SK-N-SH (cell line): Measurements from ENCODE around the gene BCAS3. TPM values are rescaled to one million over a fixed set of nuclear protein-coding genes. Genes with fewer than 3 reads are reported as not detected.
A peak's percentile ranks its signal among the peaks of the same experiment; 100 is the strongest.

Source experiments
- CTCF ChIA-PET: fragments of 300-600, 350-600 bp; formaldehyde crosslinking; extraction: SDS; loops from one replicate; lab custom pipeline; 2021; lab: Yijun Ruan, JAX
- POLR2A ChIA-PET: fragments of 350-600 bp; sonication (Branson Sonifier 250); formaldehyde crosslinking; extraction: SDS; loops from one replicate; lab custom pipeline; 2020; ENCODE audit warnings: antibody characterized with exemption, inconsistent platforms; lab: Yijun Ruan, JAX
- DNase-seq: peaks from one replicate; pipeline ENCODE4 v3.0.0; 2012
- H2AFZ ChIP-seq: fragments of 200-600 bp; sonication (generic); 2 replicates; pipeline ENCODE4 v1.8.1; 2016; ENCODE audit warnings: antibody characterized with exemption, mild to moderate bottlenecking, low read depth
- H3F3A ChIP-seq: fragments of 200-600 bp; sonication (generic); replicated peaks from 2 replicates; pipeline ENCODE3; 2016; ENCODE audit warnings: antibody characterized with exemption, mild to moderate bottlenecking; ENCODE audit not compliant: insufficient read depth
- H3K27ac ChIP-seq, 2 experiments: fragments of 200-500 bp in 1 of 2; fragments of 200-600 bp in 1 of 2; sonication (Bioruptor generic) in 1 of 2; sonication (generic), shearing (Covaris generic) in 1 of 2; 2 replicates each; pipeline versions ENCODE4 v1.5.1 to v1.6.1; 2014 to 2016; ENCODE audit warnings: low read depth in 2 of 2, inconsistent platforms in 1 of 2, low read length in 1 of 2, mild to moderate bottlenecking in 1 of 2, mixed read lengths in 1 of 2
- H3K27me3 ChIP-seq: fragments of 200-600 bp; sonication (generic), shearing (Covaris generic); 2 replicates; pipeline ENCODE4 v1.6.1; 2016; ENCODE audit warnings: mixed run types; ENCODE audit not compliant: insufficient read depth
- H3K36me3 ChIP-seq, 2 experiments: fragments of 200-500 bp in 1 of 2; fragments of 200-600 bp in 1 of 2; sonication (Bioruptor generic) in 1 of 2; sonication (generic) in 1 of 2; replicated peaks in 1 of 2; 2 replicates each; pipeline versions ENCODE3 to v1.5.1; 2014 to 2016; ENCODE audit warnings: low read length in 1 of 2, mild to moderate bottlenecking in 1 of 2; ENCODE audit not compliant: insufficient read depth in 2 of 2, control insufficient read depth in 1 of 2
- H3K4me1 ChIP-seq, 2 experiments: fragments of 200-500 bp in 1 of 2; fragments of 200-600 bp in 1 of 2; sonication (Bioruptor generic) in 1 of 2; sonication (generic), shearing (Covaris generic) in 1 of 2; 2 replicates each; pipeline versions ENCODE4 v1.5.1 to v1.6.1; 2014 to 2016; ENCODE audit warnings: low read depth in 1 of 2, low read length in 1 of 2, mixed run types in 1 of 2; ENCODE audit not compliant: insufficient read depth in 2 of 2, control insufficient read depth in 1 of 2
- H3K4me2 ChIP-seq: fragments of 200-600 bp; sonication (generic), shearing (Covaris generic); 2 replicates; pipeline ENCODE4 v1.6.1; 2017; ENCODE audit warnings: mixed run types
- H3K4me3 ChIP-seq, 2 experiments: fragments of 200-500 bp in 1 of 2; fragments of 200-600 bp in 1 of 2; sonication (Bioruptor generic) in 1 of 2; sonication (generic), shearing (Covaris generic) in 1 of 2; 2 replicates each; pipeline versions ENCODE4 v1.5.1 to v1.8.1; 2014 to 2016; ENCODE audit warnings: low read depth in 2 of 2, inconsistent platforms in 1 of 2, low read length in 1 of 2, mild to moderate bottlenecking in 1 of 2, mixed read lengths in 1 of 2, moderate library complexity in 1 of 2
- H3K79me2 ChIP-seq: fragments of 200-600 bp; sonication (generic); 2 replicates; pipeline ENCODE4 v1.8.1; 2017; ENCODE audit warnings: mild to moderate bottlenecking; ENCODE audit not compliant: insufficient read depth
- H3K9ac ChIP-seq: fragments of 200-600 bp; sonication (generic); 2 replicates; pipeline ENCODE4 v1.6.1; 2017; ENCODE audit warnings: mixed run types
- H3K9me2 ChIP-seq: fragments of 200-600 bp; sonication (generic); 2 replicates; pipeline ENCODE4 v1.6.1; 2017; ENCODE audit warnings: mixed run types
- H3K9me3 ChIP-seq: fragments of 200-600 bp; sonication (generic); 2 replicates; pipeline ENCODE4 v1.6.1; 2017; ENCODE audit warnings: mixed run types, mild to moderate bottlenecking, moderate library complexity
- H4K20me1 ChIP-seq: fragments of 200-600 bp; sonication (generic); 2 replicates; pipeline ENCODE4 v1.6.1; 2017; ENCODE audit warnings: mild to moderate bottlenecking, mixed run types; ENCODE audit not compliant: insufficient read depth
- ELF1 ChIP-seq: IDR thresholded peaks from 2 replicates; pipeline ENCODE4 v1.4.0; 2012
- EZH2phosphoT487 ChIP-seq: fragments of 200-600 bp; sonication (generic); IDR thresholded peaks from 2 replicates; pipeline ENCODE4 v1.6.1; 2017; ENCODE audit warnings: low read depth, mixed run types, mild to moderate bottlenecking, antibody characterized with exemption, moderate library complexity, borderline replicate concordance
- FOXM1 ChIP-seq: IDR thresholded peaks from 2 replicates; pipeline ENCODE4 v1.4.0; 2012; ENCODE audit warnings: low read depth, mild to moderate bottlenecking
- GABPA ChIP-seq: IDR thresholded peaks from 2 replicates; pipeline ENCODE4 v1.4.0; 2012; ENCODE audit warnings: low read depth, mild to moderate bottlenecking
- JUND ChIP-seq: IDR thresholded peaks from 2 replicates; pipeline ENCODE4 v1.4.0; 2012
- NFIC ChIP-seq: IDR thresholded peaks from 2 replicates; pipeline ENCODE4 v1.4.0; 2012; ENCODE audit warnings: borderline replicate concordance
- RAD21 ChIP-seq: IDR thresholded peaks from 2 replicates; pipeline ENCODE4 v1.6.1; 2012; ENCODE audit warnings: mild to moderate bottlenecking, low read length
- RCOR1 ChIP-seq: fragments of 150-350 bp; IDR thresholded peaks from 2 replicates; pipeline ENCODE4 v1.6.1; 2017; ENCODE audit warnings: antibody characterized with exemption, low read length
- RXRA ChIP-seq: IDR thresholded peaks from 2 replicates; pipeline ENCODE4 v1.4.0; 2012; ENCODE audit warnings: low read depth, mild to moderate bottlenecking, borderline replicate concordance
- SMC3 ChIP-seq: IDR thresholded peaks from 2 replicates; pipeline ENCODE4 v1.6.1; 2012; ENCODE audit warnings: low read depth, low read length, improper control_type of control experiment
- TAF1 ChIP-seq: IDR thresholded peaks from 2 replicates; pipeline ENCODE4 v1.6.1; 2012; ENCODE audit warnings: low read depth, mild to moderate bottlenecking, low read length, moderate library complexity, borderline replicate concordance
- TCF12 ChIP-seq: IDR thresholded peaks from 2 replicates; pipeline ENCODE4 v1.4.0; 2012
- TEAD4 ChIP-seq: IDR thresholded peaks from 2 replicates; pipeline ENCODE4 v1.4.0; 2012; ENCODE audit warnings: mild to moderate bottlenecking, borderline replicate concordance; ENCODE audit not compliant: insufficient read depth
- YY1 ChIP-seq: IDR thresholded peaks from 2 replicates; pipeline ENCODE4 v1.4.0; 2012; ENCODE audit warnings: low read depth, mild to moderate bottlenecking
- WGBS: methylation state at CpG from one replicate; pipeline ENCODE4 v1.1.6; 2017; ENCODE audit warnings: low lambda C conversion rate; 5-methylcytosine and 5-hydroxymethylcytosine counted together
- polyA plus RNA-seq, 3 experiments: library from polyadenylated mRNA; depleted of rRNA; stranded (reverse); fragments of >200 nt; gene quantifications; 2 replicates each; pipeline ENCODE4 v1.2.3, GENCODE V29; 2012
- TF ChIP-seq, protein P1 (sequence below): IDR thresholded peaks from 2 replicates; pipeline ENCODE4 v1.4.0; 2012; ENCODE audit warnings: low read depth
- TF ChIP-seq, protein P2 (sequence below): fragments of 150-350 bp; IDR thresholded peaks from 2 replicates; pipeline ENCODE4 v1.6.1; 2016; ENCODE audit warnings: mild to moderate bottlenecking, low read depth, low read length
- TF ChIP-seq, protein P3 (sequence below): IDR thresholded peaks from 2 replicates; pipeline ENCODE4 v1.6.1; 2012; ENCODE audit warnings: mild to moderate bottlenecking, low read depth, low read length, moderate library complexity
- TF ChIP-seq, protein P4 (sequence below): IDR thresholded peaks from 2 replicates; pipeline ENCODE4; 2012

The BCAS3 gene
- polyA plus RNA-seq, 1 of the 3 experiments (the other 2 are of a cell fraction), result 5.9 TPM

DNA sequence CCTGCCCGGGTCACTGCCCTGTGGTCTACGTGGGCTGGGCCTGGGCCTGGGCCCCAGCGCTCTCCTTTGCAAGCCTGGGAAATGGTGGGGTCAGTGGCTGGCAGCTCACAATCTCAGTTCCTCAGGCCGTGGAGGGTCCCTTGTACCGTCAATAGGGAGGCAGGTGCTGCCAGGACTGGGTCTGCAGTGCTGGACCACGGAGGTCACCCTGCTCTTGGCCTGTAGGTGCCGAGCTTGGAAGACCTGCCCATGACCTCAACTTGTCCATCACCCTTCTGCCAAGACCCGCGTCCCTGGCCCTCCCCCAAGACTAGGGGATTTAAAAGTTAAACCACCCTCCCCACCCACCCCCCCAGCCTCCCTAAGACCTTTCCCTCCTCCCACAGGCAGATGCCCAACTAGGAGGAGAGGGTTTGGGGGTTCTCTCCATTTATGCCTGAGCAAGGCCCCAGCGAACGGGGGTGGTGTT lies 724.5 kb downstream of the BCAS3 start:
- TF ChIP-seq RAD21 (no peak), FOXM1 (no peak), TAF1 (no peak), SMC3 (no peak), RXRA (no peak), JUND (no peak)
- TF ChIP-seq, protein P1, sequence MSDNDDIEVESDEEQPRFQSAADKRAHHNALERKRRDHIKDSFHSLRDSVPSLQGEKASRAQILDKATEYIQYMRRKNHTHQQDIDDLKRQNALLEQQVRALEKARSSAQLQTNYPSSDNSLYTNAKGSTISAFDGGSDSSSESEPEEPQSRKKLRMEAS, result no peak
- TF ChIP-seq, protein P2, sequence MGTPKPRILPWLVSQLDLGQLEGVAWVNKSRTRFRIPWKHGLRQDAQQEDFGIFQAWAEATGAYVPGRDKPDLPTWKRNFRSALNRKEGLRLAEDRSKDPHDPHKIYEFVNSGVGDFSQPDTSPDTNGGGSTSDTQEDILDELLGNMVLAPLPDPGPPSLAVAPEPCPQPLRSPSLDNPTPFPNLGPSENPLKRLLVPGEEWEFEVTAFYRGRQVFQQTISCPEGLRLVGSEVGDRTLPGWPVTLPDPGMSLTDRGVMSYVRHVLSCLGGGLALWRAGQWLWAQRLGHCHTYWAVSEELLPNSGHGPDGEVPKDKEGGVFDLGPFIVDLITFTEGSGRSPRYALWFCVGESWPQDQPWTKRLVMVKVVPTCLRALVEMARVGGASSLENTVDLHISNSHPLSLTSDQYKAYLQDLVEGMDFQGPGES, result no peak
- ChIA-PET POLR2A (interaction anchor here (3.0 kb wide), 1 partner anchor 19 kb away, joined by 10 read pairs; no protein-coding TSS in a partner anchor), CTCF (interaction anchor here (0.9 to 11.4 kb wide), 8 partner anchors 10 to 681 kb away, joined by 3 to 133 read pairs (median 4); no protein-coding TSS in a partner anchor)
- H3K4me2 ChIP-seq, result peak overlapping the region; percentile 95
- peaks cover 21 to 51% of the 10 kb centered on the region in 2 experiments for H3K4me1 ChIP-seq
- peaks cover 58% of the 10 kb centered on the region for H4K20me1 ChIP-seq
- WGBS, result 42% methylated on average over 7 of the region's 11 CpGs
- peak overlapping the region; percentile 96 to 100 for H3K4me3 ChIP-seq
- no peaks in the 10 kb centered on the region for H3K9me2 ChIP-seq
- peaks cover 96% of the 10 kb centered on the region for H3K79me2 ChIP-seq
- H3K36me3 ChIP-seq, result peaks cover 44 to 48% of the 10 kb centered on the region in 2 experiments
- peak; percentile 67 for DNase-seq
- H3K27me3 ChIP-seq, result no peaks in the 10 kb centered on the region
- peak overlapping the region; percentile 97 for H3K9ac ChIP-seq
- H3K9me3 ChIP-seq, result no peaks in the 10 kb centered on the region
- H3K27ac ChIP-seq, result peak overlapping the region; percentile 75 to 90; a peak in 3 of 4 replicates
- H2AFZ ChIP-seq, result no peak overlapping the region
- peaks cover 20% of the 10 kb centered on the region for H3F3A ChIP-seq

DNA sequence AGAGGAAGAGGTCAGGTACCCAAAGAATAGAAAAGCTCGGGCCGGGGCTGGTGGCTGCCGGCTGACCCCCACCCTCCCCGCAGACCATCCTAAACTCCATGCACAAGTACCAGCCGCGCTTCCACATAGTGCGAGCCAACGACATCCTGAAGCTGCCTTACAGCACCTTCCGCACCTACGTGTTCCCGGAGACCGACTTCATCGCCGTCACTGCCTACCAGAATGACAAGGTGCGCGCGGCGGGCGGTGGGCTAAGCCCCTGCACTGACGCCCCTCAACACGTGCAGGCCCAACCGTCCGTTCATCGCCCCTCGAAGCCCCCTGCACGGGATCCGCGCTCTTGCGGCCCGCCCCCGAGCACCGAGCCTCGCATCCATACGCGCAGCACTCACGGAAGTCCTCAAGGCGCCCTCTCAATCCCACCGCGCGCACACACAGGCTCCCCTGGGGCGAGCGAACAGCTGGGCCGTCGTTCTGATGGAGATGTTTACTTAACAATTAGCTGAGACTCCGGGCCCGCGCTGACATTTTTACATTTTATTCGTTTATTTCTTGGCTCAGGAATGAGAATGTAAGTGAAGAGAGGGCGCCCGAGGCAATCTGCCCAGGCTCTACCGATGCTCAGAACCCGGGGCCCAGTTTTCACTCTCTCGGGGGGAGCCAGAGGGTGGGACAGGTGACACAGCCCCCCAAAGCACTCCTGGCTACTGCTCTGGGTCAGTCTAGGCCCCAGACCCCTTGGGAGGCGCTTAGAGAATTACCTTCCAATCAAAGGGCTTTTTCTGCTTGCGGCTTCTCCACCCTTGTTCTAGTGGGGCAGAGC lies 725.5 kb downstream of the BCAS3 start:
- Histone ChIP-seq H3K9me3 (no peaks in the 10 kb centered on the region), H3K4me2 (peak overlapping the region; percentile 95), H3F3A (peaks cover 31% of the 10 kb centered on the region), H4K20me1 (peaks cover 65% of the 10 kb centered on the region), H3K4me1 (peaks cover 21 to 47% of the 10 kb centered on the region in 2 experiments), H3K4me3 (peak overlapping the region; percentile 4 to 96; a peak in 3 of 4 replicates), H3K79me2 (peaks cover 91% of the 10 kb centered on the region), H3K36me3 (peaks cover 55 to 59% of the 10 kb centered on the region in 2 experiments), H3K27ac (no peak overlapping the region), H2AFZ (no peak overlapping the region), H3K9me2 (no peaks in the 10 kb centered on the region), H3K27me3 (no peaks in the 10 kb centered on the region), H3K9ac (peak overlapping the region; percentile 58; the same call in 1 of the 2 replicates)
- 87% methylated on average over 55 of the region's 55 CpGs for WGBS
- peak; percentile 34 for DNase-seq
- ChIA-PET CTCF (interaction anchor here (0.7 to 11.4 kb wide), 8 partner anchors 8 to 243 kb away, joined by 3 to 133 read pairs (median 4); no protein-coding TSS in a partner anchor), POLR2A (interaction anchor here (3.0 kb wide), 1 partner anchor 20 kb away, joined by 10 read pairs; no protein-coding TSS in a partner anchor)
- no peak for TF ChIP-seq GABPA
- TF ChIP-seq, protein P3, sequence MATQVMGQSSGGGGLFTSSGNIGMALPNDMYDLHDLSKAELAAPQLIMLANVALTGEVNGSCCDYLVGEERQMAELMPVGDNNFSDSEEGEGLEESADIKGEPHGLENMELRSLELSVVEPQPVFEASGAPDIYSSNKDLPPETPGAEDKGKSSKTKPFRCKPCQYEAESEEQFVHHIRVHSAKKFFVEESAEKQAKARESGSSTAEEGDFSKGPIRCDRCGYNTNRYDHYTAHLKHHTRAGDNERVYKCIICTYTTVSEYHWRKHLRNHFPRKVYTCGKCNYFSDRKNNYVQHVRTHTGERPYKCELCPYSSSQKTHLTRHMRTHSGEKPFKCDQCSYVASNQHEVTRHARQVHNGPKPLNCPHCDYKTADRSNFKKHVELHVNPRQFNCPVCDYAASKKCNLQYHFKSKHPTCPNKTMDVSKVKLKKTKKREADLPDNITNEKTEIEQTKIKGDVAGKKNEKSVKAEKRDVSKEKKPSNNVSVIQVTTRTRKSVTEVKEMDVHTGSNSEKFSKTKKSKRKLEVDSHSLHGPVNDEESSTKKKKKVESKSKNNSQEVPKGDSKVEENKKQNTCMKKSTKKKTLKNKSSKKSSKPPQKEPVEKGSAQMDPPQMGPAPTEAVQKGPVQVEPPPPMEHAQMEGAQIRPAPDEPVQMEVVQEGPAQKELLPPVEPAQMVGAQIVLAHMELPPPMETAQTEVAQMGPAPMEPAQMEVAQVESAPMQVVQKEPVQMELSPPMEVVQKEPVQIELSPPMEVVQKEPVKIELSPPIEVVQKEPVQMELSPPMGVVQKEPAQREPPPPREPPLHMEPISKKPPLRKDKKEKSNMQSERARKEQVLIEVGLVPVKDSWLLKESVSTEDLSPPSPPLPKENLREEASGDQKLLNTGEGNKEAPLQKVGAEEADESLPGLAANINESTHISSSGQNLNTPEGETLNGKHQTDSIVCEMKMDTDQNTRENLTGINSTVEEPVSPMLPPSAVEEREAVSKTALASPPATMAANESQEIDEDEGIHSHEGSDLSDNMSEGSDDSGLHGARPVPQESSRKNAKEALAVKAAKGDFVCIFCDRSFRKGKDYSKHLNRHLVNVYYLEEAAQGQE, result no peak
- TF ChIP-seq, protein P4, sequence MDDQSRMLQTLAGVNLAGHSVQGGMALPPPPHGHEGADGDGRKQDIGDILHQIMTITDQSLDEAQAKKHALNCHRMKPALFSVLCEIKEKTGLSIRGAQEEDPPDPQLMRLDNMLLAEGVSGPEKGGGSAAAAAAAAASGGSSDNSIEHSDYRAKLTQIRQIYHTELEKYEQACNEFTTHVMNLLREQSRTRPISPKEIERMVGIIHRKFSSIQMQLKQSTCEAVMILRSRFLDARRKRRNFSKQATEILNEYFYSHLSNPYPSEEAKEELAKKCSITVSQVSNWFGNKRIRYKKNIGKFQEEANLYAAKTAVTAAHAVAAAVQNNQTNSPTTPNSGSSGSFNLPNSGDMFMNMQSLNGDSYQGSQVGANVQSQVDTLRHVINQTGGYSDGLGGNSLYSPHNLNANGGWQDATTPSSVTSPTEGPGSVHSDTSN, result no peak
- TF ChIP-seq, protein P2, result no peak
- TF ChIP-seq ELF1, result no peak
- no peak for TF ChIP-seq NFIC
- no peak for TF ChIP-seq RCOR1
- no peak for TF ChIP-seq EZH2phosphoT487
- TF ChIP-seq SMC3, result no peak
- no peak for TF ChIP-seq YY1
- TF ChIP-seq TCF12, result no peak
- TF ChIP-seq RAD21, result no peak
- no peak for TF ChIP-seq TEAD4
- no peak for TF ChIP-seq JUND
- no peak for TF ChIP-seq FOXM1
